Common myeloid progenitor, CD34-positive (primary cell): ENCODE data around the gene CPLX3.

ENCODE experiments used
- CTCF ChIA-PET: fragments of 350-600 bp; sonication (Branson Sonifier 250); formaldehyde crosslinking; loops from one replicate; lab custom pipeline; 2021; ENCODE audit warnings: antibody characterized with exemption; lab: Charles Lee
- POLR2A ChIA-PET: fragments of 350-600 bp; sonication (Branson Sonifier 250); formaldehyde crosslinking; loops from one replicate; lab custom pipeline; 2021; ENCODE audit warnings: antibody characterized with exemption; lab: Charles Lee
- DNase-seq, 3 donors: peaks; one replicate each; pipeline versions ENCODE4 v3.0.0 to v3.0.0-alpha.2; 2013
- H3K27ac ChIP-seq, 2 experiments: 1 replicate in 1 of 2; 2 replicates in 1 of 2; pipeline ENCODE4 v1.7.0; 2013; ENCODE audit warnings: inconsistent platforms in 2 of 2, low read length in 2 of 2, mild to moderate bottlenecking in 2 of 2, low read depth in 1 of 2, moderate library complexity in 1 of 2; ENCODE audit not compliant: severe bottlenecking in 2 of 2, insufficient read depth in 1 of 2, poor library complexity in 1 of 2
- H3K27me3 ChIP-seq, 5 experiments: replicated peaks in 2 of 5; 1 replicate in 3 of 5; 2 replicates in 2 of 5; pipeline versions ENCODE4 v1.6.1 to v1.7.0; 2013; ENCODE audit warnings: low read length in 4 of 5, mild to moderate bottlenecking in 2 of 5, moderate library complexity in 2 of 5, inconsistent platforms in 1 of 5; ENCODE audit not compliant: insufficient read depth in 5 of 5, control insufficient read depth in 4 of 5
- H3K36me3 ChIP-seq, 4 experiments: 1 replicate in 2 of 4; 2 replicates in 2 of 4; pipeline versions ENCODE4 v1.6.1 to v1.7.0; 2013; ENCODE audit warnings: low read length in 3 of 4, control low read depth in 1 of 4, mild to moderate bottlenecking in 1 of 4; ENCODE audit not compliant: control insufficient read depth in 4 of 4, insufficient read depth in 4 of 4
- H3K4me1 ChIP-seq, 4 experiments: 1 replicate in 3 of 4; 2 replicates in 1 of 4; pipeline versions ENCODE4 v1.6.1 to v1.7.1; 2013; ENCODE audit warnings: low read length in 3 of 4, mild to moderate bottlenecking in 3 of 4, control low read depth in 1 of 4, inconsistent platforms in 1 of 4, moderate library complexity in 1 of 4; ENCODE audit not compliant: control insufficient read depth in 4 of 4, insufficient read depth in 4 of 4; ENCODE audit errors: control extremely low read depth in 1 of 4
- H3K4me3 ChIP-seq, 7 experiments: 1 replicate in 4 of 7; 2 replicates in 3 of 7; pipeline versions ENCODE4 v1.5.1 to v1.7.0; 2013; ENCODE audit warnings: mild to moderate bottlenecking in 7 of 7, low read length in 6 of 7, moderate library complexity in 6 of 7, inconsistent platforms in 2 of 7, low read depth in 2 of 7, control low read depth in 1 of 7; ENCODE audit not compliant: insufficient read depth in 4 of 7, control insufficient read depth in 1 of 7; ENCODE audit errors: extremely low read depth in 1 of 7
- H3K9me3 ChIP-seq, 5 experiments: 1 replicate in 4 of 5; 2 replicates in 1 of 5; pipeline versions ENCODE4 v1.6.1 to v1.7.1; 2013; ENCODE audit warnings: low read length in 4 of 5, mild to moderate bottlenecking in 2 of 5, inconsistent platforms in 1 of 5, low read depth in 1 of 5, moderate library complexity in 1 of 5; ENCODE audit not compliant: control insufficient read depth in 4 of 5, insufficient read depth in 2 of 5; ENCODE audit errors: control extremely low read depth in 1 of 5
- WGBS: methylation state at CpG from one replicate; pipeline ENCODE4 v1.1.5; 2013; ENCODE audit not compliant: insufficient coverage; 5-methylcytosine and 5-hydroxymethylcytosine counted together

Gene CPLX3

GRCh38 chr15:74808840-74809229, 17.6 kb upstream of the CPLX3 start:
- no peaks in the 10 kb centered on the region for H3K27me3 ChIP-seq
- H3K36me3 ChIP-seq: peaks cover 0 to 12% (median 6%) of the 10 kb centered on the region in 4 experiments
- 88% methylated on average over 2 of the region's 4 CpGs for WGBS
- H3K27ac ChIP-seq: no peak overlapping the region
- DNase-seq: no peak
- POLR2A ChIA-PET: no interaction called here
- no peaks in the 10 kb centered on the region for H3K9me3 ChIP-seq
- H3K4me3 ChIP-seq: no peak overlapping the region
- no peaks in the 10 kb centered on the region for H3K4me1 ChIP-seq
- CTCF ChIA-PET: interaction anchor here (0.6 to 2.3 kb wide), 8 partner anchors 12 to 146 kb away, joined by 3 to 9 read pairs (median 4); no protein-coding TSS in a partner anchor

- POLR2A ChIA-PET: no interaction called here
- WGBS: 91% methylated on average over 4 of the region's 5 CpGs
These were observed 17.2 kb upstream of the CPLX3 start for GRCh38 chr15:74809242-74809641.

GRCh38 chr15:74809956-74810355, 16.5 kb upstream of the CPLX3 start:
- Histone ChIP-seq H3K27me3 (no peaks in the 10 kb centered on the region), H3K4me3 (no peak overlapping the region), H3K36me3 (peaks cover 0 to 1% (median under 1%) of the 10 kb centered on the region in 4 experiments), H3K4me1 (no peaks in the 10 kb centered on the region), H3K9me3 (no peaks in the 10 kb centered on the region), H3K27ac (no peak overlapping the region)
- DNase-seq: no peak
- CTCF ChIA-PET: interaction anchor here (1.5 kb wide), 2 partner anchors 16 to 22 kb away, joined by 3 to 6 read pairs; no protein-coding TSS in a partner anchor
- POLR2A ChIA-PET: no interaction called here
- 97% methylated on average over 3 of the region's 3 CpGs for WGBS

More at GRCh38 chr15:74809242-74809641, 17.2 kb upstream of the CPLX3 start:
- CTCF ChIA-PET: interaction anchor here (0.8 to 1.5 kb wide), 3 partner anchors 21 to 145 kb away, joined by 3 to 4 read pairs (median 4); no protein-coding TSS in a partner anchor
- H3K4me3 ChIP-seq: no peak overlapping the region
- no peaks in the 10 kb centered on the region for H3K4me1 ChIP-seq
- no peaks in the 10 kb centered on the region for H3K27me3 ChIP-seq
- no peaks in the 10 kb centered on the region for H3K9me3 ChIP-seq
- peaks cover 0 to 8% (median 4%) of the 10 kb centered on the region in 4 experiments for H3K36me3 ChIP-seq
- no peak overlapping the region for H3K27ac ChIP-seq
- DNase-seq: no peak

GRCh38 chr15:74812533-74812932, 13.9 kb upstream of the CPLX3 start, which contains the start of gene LMAN1L:
Gene LMAN1L, plus strand, starts transcription at chr15:74812835. Its CDS starts 20 bp downstream, at chr15:74812855.
- Histone ChIP-seq H3K36me3 (no peaks in the 10 kb centered on the region), H3K4me1 (no peaks in the 10 kb centered on the region), H3K4me3 (no peak within 1 kb of the TSS), H3K9me3 (no peaks in the 10 kb centered on the region), H3K27me3 (no peaks in the 10 kb centered on the region), H3K27ac (no peak within 1 kb of the TSS)
- ChIA-PET CTCF (no interaction called here), POLR2A (interaction anchor here (0.6 kb wide), 1 partner anchor 114 kb away, joined by 3 read pairs; no protein-coding TSS in a partner anchor)
- DNase-seq: no peak
- WGBS: 89% methylated on average over 11 of the region's 12 CpGs

GRCh38 chr15:74815121-74815934, 11.1 kb upstream of the CPLX3 start:
- WGBS: 86% methylated on average over 8 of the region's 10 CpGs

GRCh38 chr15:74815961-74816360, 10.5 kb upstream of the CPLX3 start:
- CTCF ChIA-PET: interaction anchor here (0.7 to 2.2 kb wide), 3 partner anchors 9 to 17 kb away, joined by 3 to 6 read pairs (median 3); no protein-coding TSS in a partner anchor
- 92% methylated on average over 11 of the region's 15 CpGs for WGBS
- no peaks in the 10 kb centered on the region for H3K9me3 ChIP-seq

More at GRCh38 chr15:74815121-74815934, 11.1 kb upstream of the CPLX3 start:
- H3K27ac ChIP-seq: no peak overlapping the region
- H3K27me3 ChIP-seq: no peaks in the 10 kb centered on the region
- H3K36me3 ChIP-seq: no peaks in the 10 kb centered on the region
- no peak overlapping the region for H3K4me3 ChIP-seq
- peaks cover 0 to 7% (median 4%) of the 10 kb centered on the region in 4 experiments for H3K4me1 ChIP-seq
- ChIA-PET CTCF (interaction anchor here (0.7 to 2.2 kb wide), 4 partner anchors 10 to 87 kb away, joined by 3 to 6 read pairs (median 4); no protein-coding TSS in a partner anchor), POLR2A (no interaction called here)
- DNase-seq: no peak
- H3K9me3 ChIP-seq: no peaks in the 10 kb centered on the region

More at GRCh38 chr15:74815961-74816360, 10.5 kb upstream of the CPLX3 start:
- Histone ChIP-seq H3K36me3 (no peaks in the 10 kb centered on the region), H3K27ac (no peak overlapping the region), H3K27me3 (no peaks in the 10 kb centered on the region), H3K4me1 (peaks cover 0 to 7% (median 4%) of the 10 kb centered on the region in 4 experiments), H3K4me3 (no peak overlapping the region)
- no peak for DNase-seq
- POLR2A ChIA-PET: no interaction called here
